SK-N-SH treated with all-trans-retinoic acid at 6 μM for 48 hours (cell line): Measurements from ENCODE around the gene MSMP.

Experiments
- GLIS3 ChIP-seq: fragments of 250-450 bp; sonication (Bioruptor Pico); IDR thresholded peaks from 2 replicates; pipeline ENCODE4 v1.5.0; 2020; ENCODE audit warnings: mild to moderate bottlenecking, moderate library complexity
- ISL1 ChIP-seq: fragments of 250-450 bp; sonication (Bioruptor Pico); IDR thresholded peaks from 2 replicates; pipeline ENCODE4 v2.1.2; 2022; ENCODE audit warnings: mild to moderate bottlenecking, moderate library complexity
- RARB ChIP-seq: fragments of 250-450 bp; sonication (Bioruptor Pico); IDR thresholded peaks from 2 replicates; pipeline ENCODE4 v1.8.0; 2021; ENCODE audit warnings: mild to moderate bottlenecking, moderate library complexity
- ZFP3 ChIP-seq: fragments of 250-450 bp; sonication (Bioruptor Pico); IDR thresholded peaks from 2 replicates; pipeline ENCODE4 v1.5.0; 2020; ENCODE audit warnings: mild to moderate bottlenecking, moderate library complexity
- TF ChIP-seq, protein P1 (sequence below): fragments of 250-450 bp; sonication (Bioruptor Pico); IDR thresholded peaks from 2 replicates; pipeline ENCODE4 v1.5.1; 2021; ENCODE audit warnings: mild to moderate bottlenecking, moderate library complexity

DNA sequence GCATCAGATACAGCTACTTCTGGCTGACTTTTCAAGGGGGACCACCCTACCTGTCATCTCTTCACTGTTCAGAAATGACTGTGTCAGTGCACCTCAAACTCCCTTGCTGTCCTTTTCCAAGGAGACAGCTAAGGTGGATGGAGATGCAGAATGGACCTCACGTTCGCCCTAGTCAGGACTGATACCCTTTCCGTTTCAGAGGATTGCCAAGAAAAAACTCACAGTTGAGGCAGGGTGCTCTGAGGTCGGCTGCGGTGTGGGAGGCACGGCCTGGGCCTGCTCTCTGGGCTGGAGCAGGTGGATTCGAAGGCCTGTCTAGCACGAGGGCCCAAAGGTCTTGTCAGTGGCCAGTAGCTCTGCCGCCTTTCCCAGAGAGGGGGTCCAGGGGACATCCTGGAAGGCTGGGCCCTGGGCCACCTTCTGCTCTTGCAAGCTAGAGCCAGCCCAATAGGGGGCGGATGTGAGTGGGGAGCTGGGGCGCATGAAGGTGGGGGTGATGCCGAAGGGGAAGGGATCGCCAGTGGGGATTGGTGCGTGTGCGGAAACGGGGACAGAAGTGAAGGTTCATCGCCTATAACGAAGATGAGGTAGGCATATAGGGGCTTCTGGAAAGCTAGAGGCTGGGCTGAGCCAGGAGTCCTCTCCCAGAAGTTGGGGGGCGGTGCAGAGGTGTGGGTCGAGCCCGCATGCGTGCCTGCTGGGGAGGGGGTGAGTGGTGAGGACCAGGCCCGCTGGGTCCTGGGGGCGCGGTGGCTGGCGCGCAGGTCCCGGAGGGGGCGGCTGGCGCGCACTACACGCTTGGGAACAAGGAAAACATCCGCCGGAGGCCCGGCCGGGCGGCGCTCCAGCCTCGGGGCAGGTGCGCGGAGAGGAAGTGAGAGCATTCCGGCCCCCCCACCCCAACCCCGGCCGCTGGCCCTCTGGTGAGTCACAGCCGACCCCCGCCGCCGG is 2.5 kb upstream of the MSMP start:
- TF ChIP-seq RARB (no peak), GLIS3 (CRISPR knock-in tag) (peak; percentile 65; the same call in 1 of the 2 replicates), ZFP3 (CRISPR knock-in tag) (no peak), ISL1 (no peak)
- TF ChIP-seq, protein P1, sequence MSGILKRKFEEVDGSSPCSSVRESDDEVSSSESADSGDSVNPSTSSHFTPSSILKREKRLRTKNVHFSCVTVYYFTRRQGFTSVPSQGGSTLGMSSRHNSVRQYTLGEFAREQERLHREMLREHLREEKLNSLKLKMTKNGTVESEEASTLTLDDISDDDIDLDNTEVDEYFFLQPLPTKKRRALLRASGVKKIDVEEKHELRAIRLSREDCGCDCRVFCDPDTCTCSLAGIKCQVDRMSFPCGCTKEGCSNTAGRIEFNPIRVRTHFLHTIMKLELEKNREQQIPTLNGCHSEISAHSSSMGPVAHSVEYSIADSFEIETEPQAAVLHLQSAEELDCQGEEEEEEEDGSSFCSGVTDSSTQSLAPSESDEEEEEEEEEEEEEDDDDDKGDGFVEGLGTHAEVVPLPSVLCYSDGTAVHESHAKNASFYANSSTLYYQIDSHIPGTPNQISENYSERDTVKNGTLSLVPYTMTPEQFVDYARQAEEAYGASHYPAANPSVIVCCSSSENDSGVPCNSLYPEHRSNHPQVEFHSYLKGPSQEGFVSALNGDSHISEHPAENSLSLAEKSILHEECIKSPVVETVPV: no peak
